Measurements from ENCODE around the gene ARRDC5. TPM values are rescaled to one million over a fixed set of nuclear protein-coding genes. Genes with fewer than 3 reads are reported as not detected.
A peak's percentile ranks its signal among the peaks of the same experiment; 100 is the strongest.
"Not testable (repeated sequence)": the region's sequence is repeated elsewhere in the genome, so short reads cannot be mapped to it uniquely, and the experiment has no call there.

ARRDC5 gene
- total RNA-seq, 1 donor from 2014 or later: not detected

DNA sequence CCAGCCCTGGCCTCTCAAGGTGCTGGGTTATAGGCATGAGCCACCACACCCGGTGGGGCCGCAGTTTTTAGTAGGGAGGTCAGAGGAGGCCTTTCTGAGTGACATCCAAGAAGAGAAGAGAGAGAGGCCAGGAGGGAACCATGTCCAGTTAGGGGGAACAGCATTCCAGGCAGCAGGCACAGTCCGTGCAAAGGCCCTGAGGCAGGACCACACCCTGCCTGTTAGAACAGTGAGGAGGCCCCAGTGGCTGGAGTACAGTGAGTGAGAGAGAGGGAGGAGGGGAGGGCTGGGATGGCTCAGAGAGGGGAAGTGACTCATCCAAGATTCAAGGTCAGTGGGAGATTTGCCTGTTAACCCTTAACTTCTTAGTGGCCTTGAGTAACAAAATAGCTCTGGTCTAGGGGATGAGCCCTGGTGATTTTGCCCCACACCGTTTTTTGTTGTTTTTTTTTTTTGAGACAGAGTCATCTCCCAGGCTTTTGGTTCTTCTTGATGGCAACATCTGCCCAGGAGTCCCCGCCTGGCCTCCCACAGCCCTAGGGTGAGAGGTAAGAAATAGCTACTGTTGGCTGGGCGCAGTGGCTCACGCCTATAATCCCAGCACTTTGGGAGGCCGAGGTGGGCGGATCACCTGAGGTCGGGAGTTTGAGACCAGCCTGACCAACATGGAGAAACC lies 32.5 kb downstream of the ARRDC5 start:
- DNase-seq (ENCODE audit: low read depth in 2 of 2): peak; percentile 56 to 82

DNA sequence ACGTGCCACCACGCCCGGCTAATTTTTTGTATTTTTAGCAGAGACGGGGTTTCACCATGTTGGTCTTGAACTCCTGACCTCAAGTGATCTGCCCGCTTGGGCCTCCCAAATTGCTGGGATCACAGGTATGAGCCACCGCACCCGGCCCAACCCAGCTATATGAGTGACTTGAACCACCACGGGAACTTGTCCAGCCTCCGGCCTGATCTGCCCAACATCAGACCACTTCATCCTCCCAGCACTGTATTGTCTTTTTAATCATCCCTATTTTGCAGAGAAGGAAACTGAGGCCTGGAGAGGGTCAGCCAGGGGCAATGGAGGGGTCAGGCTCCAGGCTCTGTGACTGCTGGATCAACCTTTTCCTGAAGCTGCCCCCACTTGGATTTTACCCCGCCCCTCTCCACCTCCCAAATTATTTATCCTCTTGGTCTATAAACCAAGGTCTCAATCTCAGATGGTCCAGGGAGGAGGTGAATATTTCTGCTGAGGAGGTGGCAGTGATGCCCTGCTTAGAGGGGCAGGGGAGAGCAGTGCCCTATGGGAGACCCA lies 34.3 kb downstream of the ARRDC5 start:
- no peak for DNase-seq (ENCODE audit: low read depth in 2 of 2)

DNA sequence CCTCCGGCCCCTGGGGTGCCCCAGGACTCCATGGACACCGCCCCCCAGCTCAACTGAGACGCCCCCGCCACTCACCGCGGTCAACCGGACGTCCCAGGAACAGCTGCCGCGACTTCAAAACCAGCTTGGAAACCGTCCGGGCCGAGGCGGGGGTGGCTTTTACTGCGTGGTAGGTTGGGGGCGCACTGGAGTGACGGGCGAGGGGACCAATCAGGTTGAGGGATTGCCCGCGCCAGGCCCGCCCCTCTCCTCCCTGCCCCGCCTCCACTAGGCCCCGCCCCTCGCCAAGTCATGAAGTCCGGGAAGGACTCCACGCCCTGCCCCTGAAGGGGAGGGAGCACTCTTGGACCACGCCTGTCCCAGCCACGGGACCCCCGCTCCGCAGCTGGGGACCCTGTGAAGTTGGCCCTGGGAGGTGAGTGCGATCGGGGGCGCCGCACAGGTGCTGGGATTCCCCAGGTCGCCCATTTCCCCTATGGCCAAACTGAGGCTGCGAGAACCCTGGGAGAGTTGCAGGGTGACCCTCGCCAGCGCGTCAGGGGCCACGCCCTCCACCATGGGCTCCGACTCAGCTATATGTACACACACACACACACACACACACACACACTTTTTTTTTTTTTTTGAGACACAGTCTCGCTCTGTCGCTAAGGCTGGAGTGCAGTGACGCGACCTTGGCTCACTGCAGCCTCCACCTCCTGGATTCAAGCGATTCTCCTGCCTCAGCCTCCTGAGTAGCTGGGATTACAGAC lies 35.0 kb downstream of the ARRDC5 start, which contains the start of gene PLIN3:
PLIN3 (minus strand) TSS at position 134 of the 752 bp plus-strand sequence. CDS start 6,273 bp downstream, outside the sequence.
- DNase-seq (ENCODE audit: low read depth in 2 of 2): peak; percentile 97 to 98

DNA sequence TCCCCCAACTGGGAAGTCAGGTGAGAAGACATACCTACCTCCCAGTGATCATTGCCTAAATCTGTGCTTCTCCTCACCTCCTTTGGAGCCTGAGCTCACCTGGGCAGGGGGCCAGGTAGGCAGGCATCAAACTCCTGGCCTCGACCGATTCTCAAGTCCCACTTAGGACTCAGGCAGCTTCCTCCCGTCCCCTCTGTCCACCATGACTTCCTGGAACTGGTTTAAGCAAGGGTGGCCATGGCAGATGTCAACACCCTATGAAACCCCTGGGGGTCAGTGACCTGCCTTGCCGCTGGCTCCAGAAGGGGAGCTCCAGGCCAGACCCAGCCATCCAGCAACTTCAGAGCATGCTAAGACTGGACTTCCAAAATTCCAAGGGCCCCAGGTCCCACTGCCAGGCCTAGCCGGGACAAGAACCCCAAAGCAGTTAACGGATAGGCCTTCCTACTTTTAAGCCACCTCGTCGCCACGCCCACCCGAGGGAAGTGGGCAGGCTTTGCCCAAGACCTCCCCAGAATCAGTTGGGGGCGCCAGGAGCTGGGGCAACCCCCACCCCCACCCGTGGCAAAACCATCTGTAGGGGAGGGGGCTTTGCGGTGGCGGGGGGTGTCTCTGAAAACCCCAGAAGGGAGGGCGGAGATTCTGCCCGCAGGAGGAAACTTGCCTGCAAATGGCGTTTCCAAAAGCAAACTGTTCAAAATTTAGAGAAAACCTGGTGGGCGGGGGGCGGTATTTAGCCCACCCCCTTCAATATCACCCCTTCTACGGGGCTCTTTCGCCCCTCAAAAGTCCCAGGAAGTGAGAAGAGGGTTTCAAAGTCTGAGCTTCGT lies 35.9 kb downstream of the ARRDC5 start:
- peak; percentile 48 to 55 for DNase-seq (ENCODE audit: low read depth in 2 of 2)

DNA sequence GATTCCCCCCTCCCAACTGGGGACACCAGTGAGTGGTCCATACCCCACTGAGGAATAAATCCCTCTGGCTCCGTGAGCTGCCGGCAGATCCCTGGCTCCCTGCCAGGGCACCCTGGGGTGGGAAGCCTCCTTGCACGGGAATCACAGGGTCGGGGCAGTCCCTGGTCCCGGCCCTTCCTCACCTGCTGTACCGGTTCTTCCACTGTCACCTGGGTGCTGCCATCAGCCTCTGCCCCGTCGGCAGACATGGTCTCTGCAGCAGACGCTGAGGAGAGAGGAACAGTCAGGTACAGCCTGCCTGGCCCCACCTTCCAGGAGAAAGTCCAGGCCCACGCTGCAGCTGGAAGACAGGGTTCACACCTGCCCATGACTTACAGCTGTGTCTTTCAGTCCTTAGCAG lies 41.5 kb downstream of the ARRDC5 start:
- no peak for DNase-seq (ENCODE audit: low read depth in 2 of 2)

DNA sequence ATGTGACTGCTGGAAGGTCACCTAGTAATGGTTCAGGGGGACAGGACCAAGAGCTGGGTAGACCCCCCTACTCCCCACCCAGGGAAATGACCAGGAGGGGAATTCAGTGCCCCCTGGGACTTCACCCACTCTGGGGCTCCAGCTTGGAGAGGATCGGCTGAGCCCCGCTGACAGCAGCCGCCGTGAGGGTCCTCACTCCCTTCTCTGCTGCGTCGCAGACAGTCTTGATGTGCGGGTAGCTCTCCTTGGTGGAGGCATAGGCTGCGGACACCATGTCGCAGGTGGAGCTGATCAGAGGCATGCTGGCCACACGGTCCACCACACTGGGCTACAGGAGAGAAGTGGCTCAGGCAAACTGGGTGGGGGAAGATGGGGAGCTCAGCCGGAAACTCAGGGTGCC lies 43.0 kb downstream of the ARRDC5 start:
- DNase-seq (ENCODE audit: low read depth in 2 of 2): no peak

DNA sequence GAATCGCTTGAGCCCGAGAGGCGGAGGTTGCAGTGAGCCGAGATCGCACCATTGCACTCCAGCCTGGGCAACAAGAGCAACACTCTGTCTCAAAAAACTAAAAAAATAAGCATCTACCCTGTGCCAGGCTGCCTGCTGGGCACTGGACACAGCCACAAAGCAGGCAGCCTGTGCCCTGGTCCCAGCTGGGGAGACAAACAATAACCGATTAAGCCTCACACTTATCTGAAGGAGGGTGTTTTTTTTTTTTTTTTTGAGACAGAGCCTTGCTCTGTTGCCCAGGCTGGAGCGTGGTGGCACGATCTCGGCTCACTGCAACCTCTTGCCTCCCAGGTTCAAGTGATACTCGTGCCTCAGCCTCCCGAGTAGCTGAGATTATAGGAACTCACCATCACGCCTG lies 46.2 kb downstream of the ARRDC5 start:
- not testable (repeated sequence) for DNase-seq (ENCODE audit: low read depth in 2 of 2)

DNA sequence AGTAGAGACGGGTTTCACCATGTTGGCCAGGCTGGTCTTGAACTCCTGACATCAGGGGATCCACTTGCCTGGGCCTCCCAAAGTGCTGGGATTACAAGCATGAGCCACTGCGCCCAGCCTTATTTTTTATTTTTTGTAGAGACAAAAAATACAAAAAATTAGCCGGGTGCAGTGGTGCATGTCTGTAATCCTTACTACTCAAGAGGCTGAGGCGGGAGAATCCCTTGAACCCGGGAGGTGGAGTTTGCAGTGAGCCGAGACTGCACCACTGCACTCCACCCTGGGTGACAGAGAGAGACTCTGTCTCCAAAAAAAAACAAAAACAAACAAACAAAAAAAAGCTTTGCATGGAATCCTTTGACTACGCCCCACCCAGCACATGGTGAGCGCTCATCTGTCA lies 49.2 kb downstream of the ARRDC5 start:
- not testable (repeated sequence) for DNase-seq (ENCODE audit: low read depth in 2 of 2)

DNA sequence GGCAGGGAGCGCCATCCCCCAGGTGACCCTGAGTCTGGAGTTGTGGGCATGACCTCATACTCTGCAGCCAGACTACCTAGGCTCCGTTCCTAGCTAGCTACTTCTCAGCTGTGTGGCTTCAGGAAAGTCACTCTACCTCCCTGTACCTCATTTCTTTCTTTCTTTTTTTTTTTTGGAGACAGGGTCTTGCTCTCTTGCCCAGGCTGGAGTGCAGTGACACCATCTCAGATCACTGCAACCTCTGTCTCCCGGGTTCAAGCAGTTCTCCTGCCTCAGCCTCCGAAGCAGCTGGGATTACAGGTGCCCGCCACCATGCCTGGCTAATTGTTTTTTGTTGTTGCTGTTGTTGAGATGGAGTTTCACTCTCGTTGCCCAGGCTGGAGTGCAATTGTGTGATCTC lies 50.2 kb downstream of the ARRDC5 start:
- no peak for DNase-seq (ENCODE audit: low read depth in 2 of 2)

DNA sequence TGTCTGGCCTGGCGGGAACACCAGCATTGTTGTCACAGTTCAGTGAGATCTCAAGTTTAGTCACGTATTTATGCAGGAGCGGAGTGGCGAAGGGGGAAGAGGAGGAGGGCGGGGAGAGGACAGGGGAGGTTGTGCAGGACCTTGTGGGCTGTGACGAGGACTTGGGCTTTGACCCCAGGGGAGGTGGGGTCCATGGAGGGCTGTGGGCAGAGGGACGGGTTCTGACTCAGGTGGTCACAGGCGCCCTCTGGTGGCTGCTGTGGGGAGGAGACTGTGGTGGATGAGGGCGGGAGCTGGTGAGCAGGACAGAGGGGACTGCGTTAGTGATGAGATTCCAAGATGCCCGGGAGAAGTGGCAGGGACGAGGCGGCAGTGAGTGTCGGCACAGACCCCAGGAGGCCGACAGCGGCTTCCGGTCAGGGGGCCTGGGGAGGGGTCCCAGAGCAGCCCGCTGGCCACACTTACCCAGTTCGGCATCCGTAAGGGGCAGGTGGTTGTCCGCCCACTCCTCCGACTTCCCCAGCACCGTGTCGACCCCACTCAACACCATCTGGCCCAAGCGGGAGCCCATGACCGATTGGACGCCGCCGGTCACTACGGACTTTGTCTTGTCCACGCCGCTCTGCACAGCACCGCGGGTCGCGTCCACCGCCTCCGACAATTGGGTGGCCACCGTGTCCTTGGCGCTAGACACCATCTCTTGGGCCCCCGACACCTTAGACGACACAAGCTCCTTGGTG lies 51.0 kb downstream of the ARRDC5 start:
- peak; percentile 37 to 74 for DNase-seq (ENCODE audit: low read depth in 2 of 2)

DNA sequence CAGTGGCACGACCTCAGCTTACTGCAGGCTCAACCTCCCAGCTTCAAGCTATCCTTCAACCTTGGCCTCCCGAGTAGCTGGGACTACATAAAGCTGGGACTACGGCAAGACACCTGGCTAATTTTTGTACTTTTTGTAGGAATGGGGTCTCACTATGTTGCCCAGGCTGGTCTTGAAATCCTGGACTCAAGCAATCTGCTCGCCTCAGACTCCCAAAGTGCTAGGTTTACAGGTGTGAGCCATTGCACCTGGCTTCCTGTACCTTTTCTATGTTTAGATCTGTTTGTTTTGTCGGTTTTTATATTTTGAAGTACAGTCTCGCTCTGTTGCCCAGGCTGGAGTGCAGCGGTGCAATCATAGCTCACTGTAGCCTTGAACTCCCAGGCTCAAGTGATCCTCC lies 53.7 kb downstream of the ARRDC5 start:
- no peak for DNase-seq (ENCODE audit: low read depth in 2 of 2)

DNA sequence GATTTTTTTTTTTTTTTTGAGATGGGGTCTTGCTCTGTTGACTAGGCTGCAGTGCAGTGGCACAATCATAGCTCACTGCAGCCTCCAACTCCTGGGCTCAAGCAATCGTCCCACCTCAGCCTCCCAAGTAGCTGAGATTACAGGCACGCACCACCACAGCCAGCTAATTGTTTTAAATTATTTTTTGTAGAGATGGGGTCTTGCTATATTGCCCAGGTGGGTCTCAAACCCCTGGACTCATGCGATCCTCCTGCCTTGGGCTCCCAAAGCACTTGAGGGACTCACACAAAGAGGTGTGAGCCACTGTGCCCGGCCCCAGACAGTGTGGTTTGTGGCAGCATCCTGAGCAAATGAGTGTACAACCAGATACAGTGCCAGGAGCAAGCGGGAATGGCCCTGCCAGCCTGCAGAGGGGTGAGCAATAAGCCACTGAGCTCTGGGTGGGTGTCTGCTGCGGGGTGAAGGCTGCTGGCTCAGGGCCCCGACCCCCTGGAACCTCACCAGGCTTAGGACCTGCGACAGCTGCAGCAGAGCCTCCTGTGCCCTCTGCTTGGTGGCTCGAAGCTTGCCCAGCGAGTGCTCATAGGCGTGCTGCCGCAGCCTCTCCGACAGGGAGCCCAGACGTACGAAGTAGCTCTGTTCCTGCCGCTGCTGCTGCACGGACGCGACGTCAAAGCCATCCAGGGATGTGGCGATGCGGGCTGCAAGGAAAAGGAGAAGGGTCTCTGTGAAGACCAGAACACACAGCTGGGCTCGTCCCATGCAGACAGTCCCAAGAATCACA lies 55.3 kb downstream of the ARRDC5 start:
- no peak for DNase-seq (ENCODE audit: low read depth in 2 of 2)

DNA sequence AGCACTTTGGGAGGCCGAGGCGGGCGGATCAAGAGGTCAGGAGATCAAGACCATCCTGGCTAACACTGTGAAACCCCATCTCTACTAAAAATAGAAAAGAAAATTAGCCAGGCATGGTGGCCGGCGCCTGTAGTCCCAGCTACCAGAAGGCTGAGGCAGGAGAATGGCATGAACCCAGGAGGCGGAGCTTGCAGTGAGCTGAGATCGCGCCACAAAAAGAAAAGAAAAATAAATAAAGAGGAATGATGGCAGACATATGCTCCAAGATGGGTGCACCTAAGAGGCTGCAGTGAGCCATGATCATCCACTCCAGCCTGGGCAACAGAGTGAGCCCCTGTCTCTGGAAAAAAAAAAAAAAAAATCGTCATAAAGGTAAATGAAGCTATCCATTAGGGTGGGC lies 56.7 kb downstream of the ARRDC5 start:
- DNase-seq (ENCODE audit: low read depth in 2 of 2): not testable (repeated sequence)

DNA sequence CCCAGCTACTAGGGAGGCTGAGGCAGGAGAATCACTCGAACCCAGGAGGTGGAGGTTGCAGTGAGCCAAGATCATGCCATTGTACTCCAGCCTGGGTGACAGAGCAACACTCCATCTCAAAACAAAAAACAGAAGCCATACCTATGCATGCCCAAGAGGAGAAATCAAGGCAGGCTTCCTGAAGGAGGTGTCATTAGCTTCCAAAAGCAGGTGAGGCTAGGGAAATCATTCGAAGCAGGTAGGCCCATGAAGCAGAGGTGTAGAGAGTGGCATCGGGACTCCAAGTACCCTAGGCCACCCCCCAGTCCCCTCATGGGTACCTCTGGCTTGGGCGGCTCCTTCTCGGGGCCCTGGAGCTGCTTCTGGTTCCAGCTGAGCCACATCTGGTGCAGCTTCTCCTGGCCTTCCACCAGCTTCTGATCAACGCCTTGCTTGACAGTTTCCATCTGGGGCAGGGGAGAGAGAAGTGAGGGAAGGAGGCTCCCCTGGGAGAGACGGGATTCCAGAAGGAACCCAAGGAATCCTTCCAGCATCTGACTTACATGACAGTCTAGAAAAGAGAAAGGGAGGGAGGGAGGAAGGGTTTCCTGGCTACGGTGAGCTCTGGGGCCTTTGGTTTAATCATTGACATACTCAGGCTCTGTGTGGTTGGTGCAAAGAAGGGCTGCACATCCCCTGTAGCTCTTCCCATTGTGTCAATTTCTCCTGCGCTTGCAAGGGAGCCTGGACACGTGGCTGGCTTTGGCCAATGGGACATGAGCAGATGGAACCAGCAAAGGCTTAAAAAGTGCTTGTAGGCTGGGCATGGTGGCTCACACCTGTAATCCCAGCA lies 58.1 kb downstream of the ARRDC5 start:
- no peak for DNase-seq (ENCODE audit: low read depth in 2 of 2)

DNA sequence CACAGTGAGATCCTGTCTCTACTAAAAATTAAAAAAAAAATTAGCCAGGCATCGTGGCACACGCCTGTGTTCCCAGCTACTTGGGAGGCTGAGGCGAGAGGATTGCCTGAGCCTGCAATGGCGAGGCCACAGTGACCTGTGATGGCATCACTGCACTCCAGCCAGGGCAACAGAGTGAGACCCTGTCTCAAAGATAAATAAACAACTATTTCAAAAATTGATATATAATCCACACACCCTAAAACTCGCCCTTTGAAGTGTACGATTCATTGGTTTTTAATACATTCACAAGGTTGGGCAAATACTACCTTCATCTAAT lies 59.1 kb downstream of the ARRDC5 start:
- DNase-seq (ENCODE audit: low read depth in 2 of 2): no peak

Measured in lung microvascular endothelial cell (primary cell).